CD8-positive, alpha-beta memory T cell (primary cell): ENCODE results near the gene SORCS2. TPM values are rescaled to one million over a fixed set of nuclear protein-coding genes. Genes with fewer than 3 reads are reported as not detected.

Source experiments
- CTCF ChIA-PET: fragments of 350-600 bp; sonication (Branson Sonifier 250); formaldehyde crosslinking; loops from one replicate; lab custom pipeline; 2021; ENCODE audit warnings: antibody characterized with exemption; lab: Charles Lee
- POLR2A ChIA-PET: fragments of 350-600 bp; sonication (Branson Sonifier 250); formaldehyde crosslinking; loops from one replicate; lab custom pipeline; 2021; ENCODE audit warnings: antibody characterized with exemption; lab: Charles Lee
- DNase-seq, 5 donors: peaks; one replicate each; pipeline versions ENCODE4 v3.0.0 to v3.0.0-alpha.2; 2020 to 2022; ENCODE audit warnings: mixed read lengths in 1 of 5
- H3K27ac ChIP-seq: one replicate; pipeline ENCODE4 v1.7.0; 2013; ENCODE audit warnings: low read depth, mild to moderate bottlenecking, low read length, moderate library complexity
- H3K27me3 ChIP-seq: 2 replicates; pipeline ENCODE4 v1.7.0; 2013; ENCODE audit warnings: low read length, mild to moderate bottlenecking; ENCODE audit not compliant: insufficient read depth, poor library complexity, severe bottlenecking
- H3K36me3 ChIP-seq: 2 replicates; pipeline ENCODE4 v1.7.0; 2013; ENCODE audit warnings: mild to moderate bottlenecking, low read length, moderate library complexity; ENCODE audit not compliant: insufficient read depth
- H3K4me1 ChIP-seq: 2 replicates; pipeline ENCODE4 v1.7.0; 2013; ENCODE audit warnings: mild to moderate bottlenecking, low read length, moderate library complexity; ENCODE audit not compliant: insufficient read depth
- H3K4me3 ChIP-seq: 2 replicates; pipeline ENCODE4 v1.7.0; 2013; ENCODE audit warnings: mild to moderate bottlenecking, low read length
- H3K9me3 ChIP-seq: 2 replicates; pipeline ENCODE4 v1.7.0; 2013; ENCODE audit warnings: mild to moderate bottlenecking, low read length
- H3K27ac Mint-ChIP-seq, 8 donors: one replicate each; pipeline ENCODE4 v1.8.0; 2020 to 2021; ENCODE audit warnings: mixed read lengths in 8 of 8, mild to moderate bottlenecking in 6 of 8, inconsistent platforms in 3 of 8, moderate library complexity in 3 of 8
- H3K27me3 Mint-ChIP-seq, 2 donors: one replicate each; pipeline ENCODE4 v1.8.0; 2020 to 2021; ENCODE audit warnings: mixed read lengths in 2 of 2, mild to moderate bottlenecking in 1 of 2, moderate library complexity in 1 of 2
- H3K36me3 Mint-ChIP-seq, 3 donors: one replicate each; pipeline ENCODE4 v1.8.0; 2020 to 2021; ENCODE audit warnings: mixed read lengths in 3 of 3, inconsistent platforms in 1 of 3, mild to moderate bottlenecking in 1 of 3
- H3K4me1 Mint-ChIP-seq, 3 donors: one replicate each; pipeline ENCODE4 v1.8.0; 2020 to 2021; ENCODE audit warnings: mixed read lengths in 3 of 3, inconsistent platforms in 1 of 3, mild to moderate bottlenecking in 1 of 3
- H3K4me3 Mint-ChIP-seq, 7 donors: one replicate each; pipeline ENCODE4 v1.8.0; 2020 to 2021; ENCODE audit warnings: mixed read lengths in 7 of 7, mild to moderate bottlenecking in 6 of 7, moderate library complexity in 4 of 7, inconsistent platforms in 2 of 7
- H3K9me3 Mint-ChIP-seq, 5 donors: one replicate each; pipeline ENCODE4 v1.8.0; 2020 to 2022; ENCODE audit warnings: mixed read lengths in 5 of 5, mild to moderate bottlenecking in 3 of 5, moderate library complexity in 2 of 5, inconsistent platforms in 1 of 5
- polyA plus RNA-seq: library from polyadenylated mRNA; unstranded; fragments of 300-500 nt; fragmentation: Illumina TruSeq; gene quantifications from one replicate; pipeline ENCODE4 v1.2.3, GENCODE V29; 2021
- total RNA-seq, 2 experiments: library from RNA; stranded (reverse); gene quantifications; one replicate each; pipeline ENCODE4 v1.2.3, GENCODE V29; 2021

SORCS2 gene
- total and polyA plus RNA-seq, 3 experiments from 2014 or later = not detected

GRCh38 chr4:7172508-7172907 is 19.8 kb upstream of the SORCS2 start:
- Histone ChIP-seq H3K27ac (no peak overlapping the region), H3K4me1 (no peaks in the 10 kb centered on the region), H3K9me3 (no peaks in the 10 kb centered on the region), H3K36me3 (no peaks in the 10 kb centered on the region), H3K27me3 (no peaks in the 10 kb centered on the region), H3K4me3 (no peak overlapping the region)
- Mint-ChIP-seq H3K4me3 (no peak overlapping the region), H3K27me3 (peaks cover 0 to 4% of the 10 kb centered on the region in 2 donors), H3K36me3 (no peaks in the 10 kb centered on the region), H3K27ac (no peak overlapping the region), H3K9me3 (no peaks in the 10 kb centered on the region), H3K4me1 (peaks cover 6 to 17% (median 8%) of the 10 kb centered on the region in 3 donors)
- DNase-seq = no peak
- POLR2A ChIA-PET = no interaction called here
- CTCF ChIA-PET = no interaction called here

- DNase-seq = no peak
- H3K36me3 Mint-ChIP-seq = no peaks in the 10 kb centered on the region
- Histone ChIP-seq H3K4me1 (no peaks in the 10 kb centered on the region), H3K9me3 (no peaks in the 10 kb centered on the region), H3K36me3 (no peaks in the 10 kb centered on the region), H3K27ac (no peak overlapping the region), H3K4me3 (no peak overlapping the region), H3K27me3 (no peaks in the 10 kb centered on the region)
- no peak overlapping the region for H3K27ac Mint-ChIP-seq
- no peaks in the 10 kb centered on the region for H3K9me3 Mint-ChIP-seq
- peaks cover 0 to 4% of the 10 kb centered on the region in 2 donors for H3K27me3 Mint-ChIP-seq
- ChIA-PET POLR2A (no interaction called here), CTCF (no interaction called here)
- H3K4me3 Mint-ChIP-seq = no peak overlapping the region
- H3K4me1 Mint-ChIP-seq = peaks cover 6 to 17% (median 7%) of the 10 kb centered on the region in 3 donors
Observed at GRCh38 chr4:7172946-7173345, 19.4 kb upstream of the SORCS2 start.

DNA sequence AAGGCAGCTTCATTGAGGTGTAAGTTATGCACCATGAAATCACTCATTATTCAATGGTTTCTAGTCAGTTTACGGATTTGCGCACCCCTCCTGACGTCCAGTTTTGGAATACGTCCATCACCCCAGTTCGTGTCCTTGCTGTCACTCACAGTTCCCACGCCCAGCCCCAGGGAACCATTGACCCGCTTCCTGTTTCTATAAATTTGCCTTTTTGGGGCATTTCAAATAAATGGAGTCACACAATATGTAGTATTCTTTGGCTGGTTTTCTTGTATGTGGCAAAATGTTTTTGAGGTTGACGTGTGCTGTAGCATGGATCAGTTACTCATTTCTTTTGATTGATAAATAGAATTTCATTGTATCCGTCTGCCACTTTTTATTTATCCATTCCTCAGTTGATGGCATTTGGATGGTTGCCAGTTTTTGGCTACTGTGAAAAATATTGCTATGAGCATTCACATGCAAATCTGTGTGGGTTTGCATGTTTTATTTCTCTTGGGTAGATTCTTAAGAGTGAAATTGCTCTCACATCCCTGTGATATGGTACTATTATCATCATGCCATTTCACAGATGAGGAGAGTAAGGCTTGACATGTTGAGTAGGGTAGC is 18.4 kb upstream of the SORCS2 start:
- POLR2A ChIA-PET = no interaction called here
- peaks cover 0 to 4% of the 10 kb centered on the region in 2 donors for H3K27me3 Mint-ChIP-seq

DNA sequence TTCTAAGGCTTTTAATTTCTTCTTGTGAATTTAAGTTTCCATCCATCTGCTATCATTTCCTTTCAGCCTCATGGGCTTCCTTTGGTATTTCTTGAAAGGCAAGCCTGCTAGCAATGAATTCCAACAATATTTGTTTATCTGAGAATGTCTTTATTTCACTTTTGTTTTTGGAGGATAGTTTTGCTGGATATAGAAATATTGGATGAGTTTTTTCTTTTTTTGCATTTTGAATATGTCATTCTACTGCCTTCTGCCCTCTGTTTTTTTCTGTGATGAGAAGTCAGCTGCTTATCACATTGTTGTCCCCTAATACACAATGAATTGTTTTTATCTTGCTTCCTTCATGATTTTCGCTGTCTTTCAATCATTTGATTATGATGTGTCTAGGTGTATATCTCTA is 13.2 kb upstream of the SORCS2 start:
- H3K4me1 Mint-ChIP-seq = peaks cover 0 to 8% (median 2%) of the 10 kb centered on the region in 3 donors
- no peak overlapping the region for H3K27ac Mint-ChIP-seq
- Histone ChIP-seq H3K27ac (no peak overlapping the region), H3K9me3 (peaks cover 6% of the 10 kb centered on the region), H3K4me1 (no peaks in the 10 kb centered on the region), H3K4me3 (no peak overlapping the region), H3K36me3 (no peaks in the 10 kb centered on the region), H3K27me3 (no peaks in the 10 kb centered on the region)
- no peak for DNase-seq
- CTCF ChIA-PET = no interaction called here
- H3K36me3 Mint-ChIP-seq = peaks cover 0 to 7% (median 2%) of the 10 kb centered on the region in 3 donors
- H3K4me3 Mint-ChIP-seq = no peak overlapping the region
- POLR2A ChIA-PET = no interaction called here
- peaks cover 6 to 8% of the 10 kb centered on the region in 2 donors for H3K27me3 Mint-ChIP-seq
- H3K9me3 Mint-ChIP-seq = peaks cover 8 to 11% (median 11%) of the 10 kb centered on the region in 5 donors

More for the DNA sequence above, 18.4 kb upstream of the SORCS2 start:
- Histone ChIP-seq H3K27me3 (no peaks in the 10 kb centered on the region), H3K4me3 (no peak overlapping the region), H3K9me3 (no peaks in the 10 kb centered on the region), H3K36me3 (no peaks in the 10 kb centered on the region), H3K27ac (no peak overlapping the region), H3K4me1 (no peaks in the 10 kb centered on the region)
- Mint-ChIP-seq H3K36me3 (no peaks in the 10 kb centered on the region), H3K4me1 (peaks cover 5 to 15% (median 5%) of the 10 kb centered on the region in 3 donors), H3K4me3 (no peak overlapping the region), H3K27ac (peak overlapping the region in 1 of 8 donors; percentile 44), H3K9me3 (peaks cover 0 to under 1% (median 0%) of the 10 kb centered on the region in 5 donors)
- CTCF ChIA-PET = no interaction called here
- DNase-seq = no peak

DNA sequence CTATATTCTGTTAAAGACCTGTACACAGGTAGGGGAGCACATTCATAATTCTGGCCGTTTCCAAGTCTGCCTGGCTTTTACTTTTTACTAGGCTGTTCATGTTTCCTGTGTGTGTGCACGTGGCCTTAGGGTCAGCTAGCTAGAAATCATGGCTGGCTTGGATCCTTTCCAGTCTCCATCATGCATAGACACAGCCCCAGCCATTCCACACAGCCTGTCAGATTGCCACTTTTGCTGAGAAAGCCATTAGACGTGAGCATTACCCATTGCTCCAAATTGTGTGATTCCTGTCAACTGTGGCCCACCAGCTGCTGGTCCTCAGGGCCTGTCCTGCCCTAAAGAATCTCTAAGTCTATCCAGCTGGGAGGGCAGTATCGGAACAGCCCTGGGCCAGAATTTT is 11.4 kb upstream of the SORCS2 start:
- Histone ChIP-seq H3K4me3 (no peak overlapping the region), H3K27ac (no peak overlapping the region), H3K4me1 (no peaks in the 10 kb centered on the region), H3K9me3 (peaks cover 6% of the 10 kb centered on the region), H3K36me3 (no peaks in the 10 kb centered on the region), H3K27me3 (no peaks in the 10 kb centered on the region)
- Mint-ChIP-seq H3K27ac (no peak overlapping the region), H3K36me3 (peaks cover 0 to 7% (median 2%) of the 10 kb centered on the region in 3 donors), H3K9me3 (peaks cover 8 to 11% (median 11%) of the 10 kb centered on the region in 5 donors), H3K27me3 (peaks cover 8% of the 10 kb centered on the region in 2 donors), H3K4me1 (peaks cover 0 to 8% (median 2%) of the 10 kb centered on the region in 3 donors), H3K4me3 (no peak overlapping the region)
- POLR2A ChIA-PET = no interaction called here
- CTCF ChIA-PET = no interaction called here
- no peak for DNase-seq

DNA sequence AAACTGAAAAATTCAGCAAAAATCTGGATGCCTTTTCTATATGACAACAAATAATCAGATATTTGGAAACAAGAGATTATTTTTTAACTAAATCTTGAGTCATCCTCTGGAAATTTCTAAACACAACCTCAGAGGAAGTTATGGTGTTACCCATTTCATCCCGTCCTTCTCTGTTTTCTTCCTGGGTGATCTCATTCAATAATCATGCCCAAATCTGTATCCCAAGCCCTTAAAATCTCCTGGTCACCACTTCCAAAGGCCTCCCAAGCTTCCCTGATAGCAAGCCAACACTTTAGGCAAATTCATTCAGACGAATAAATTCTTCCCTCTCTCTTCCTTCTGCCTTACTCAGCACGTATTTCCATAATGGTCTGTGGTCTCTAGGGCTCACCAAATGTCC is 9.7 kb upstream of the SORCS2 start:
- Mint-ChIP-seq H3K4me3 (no peak overlapping the region), H3K4me1 (peaks cover 0 to 8% (median 2%) of the 10 kb centered on the region in 3 donors), H3K36me3 (peaks cover 0 to 7% (median 2%) of the 10 kb centered on the region in 3 donors), H3K9me3 (peaks cover 8 to 11% (median 11%) of the 10 kb centered on the region in 5 donors), H3K27ac (no peak overlapping the region), H3K27me3 (peaks cover 10 to 17% of the 10 kb centered on the region in 2 donors)
- Histone ChIP-seq H3K36me3 (no peaks in the 10 kb centered on the region), H3K4me1 (no peaks in the 10 kb centered on the region), H3K27me3 (no peaks in the 10 kb centered on the region), H3K27ac (no peak overlapping the region), H3K4me3 (no peak overlapping the region), H3K9me3 (peaks cover 6% of the 10 kb centered on the region)
- no peak for DNase-seq
- ChIA-PET POLR2A (no interaction called here), CTCF (no interaction called here)

- ChIA-PET CTCF (no interaction called here), POLR2A (no interaction called here)
Observed at GRCh38 chr4:7183161-7183560, 9.2 kb upstream of the SORCS2 start.

DNA sequence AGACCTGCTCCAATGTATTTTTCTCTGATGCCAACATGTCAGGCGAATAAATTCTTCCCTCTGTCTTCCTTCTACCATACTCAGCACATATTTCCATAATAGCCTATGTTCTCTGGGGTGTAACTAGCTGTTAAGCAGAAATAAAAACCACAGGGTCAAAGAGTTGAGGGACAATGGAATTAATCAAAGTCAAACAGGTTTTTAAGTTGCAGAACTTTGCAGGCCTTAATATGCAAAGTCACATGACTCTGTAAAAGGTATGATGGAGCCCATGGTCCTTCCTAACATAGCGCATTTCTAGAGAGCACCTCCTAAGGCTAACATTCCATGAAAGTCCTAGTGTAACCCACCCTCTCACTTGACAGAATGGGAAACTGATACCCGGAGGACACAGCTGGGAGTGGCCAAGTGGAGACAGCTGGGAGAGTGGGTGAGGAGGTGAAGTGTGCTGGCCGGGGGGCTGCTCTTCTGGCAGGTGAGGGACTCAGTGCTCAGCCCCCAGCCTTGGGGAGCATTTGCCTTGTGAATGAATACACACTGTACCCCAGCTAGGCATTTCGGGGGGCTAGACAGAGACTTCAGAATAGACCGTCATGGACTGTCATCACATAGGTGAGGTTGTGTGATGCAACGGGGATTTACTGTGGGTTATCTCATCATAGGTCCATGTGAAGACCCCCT is 8.4 kb upstream of the SORCS2 start:
- no peak for DNase-seq
- ChIA-PET CTCF (no interaction called here), POLR2A (no interaction called here)
- no peak overlapping the region for H3K4me3 Mint-ChIP-seq
- Histone ChIP-seq H3K4me1 (no peaks in the 10 kb centered on the region), H3K27ac (no peak overlapping the region), H3K27me3 (no peaks in the 10 kb centered on the region), H3K9me3 (peaks cover 6% of the 10 kb centered on the region), H3K4me3 (no peak overlapping the region), H3K36me3 (no peaks in the 10 kb centered on the region)
- peaks cover 0 to 7% (median 2%) of the 10 kb centered on the region in 3 donors for H3K36me3 Mint-ChIP-seq
- peaks cover 10 to 22% of the 10 kb centered on the region in 2 donors for H3K27me3 Mint-ChIP-seq
- H3K27ac Mint-ChIP-seq = no peak overlapping the region
- H3K9me3 Mint-ChIP-seq = peaks cover 8 to 11% (median 11%) of the 10 kb centered on the region in 5 donors
- peaks cover 0 to 8% (median 2%) of the 10 kb centered on the region in 3 donors for H3K4me1 Mint-ChIP-seq

More at GRCh38 chr4:7183161-7183560, 9.2 kb upstream of the SORCS2 start:
- Mint-ChIP-seq H3K4me3 (no peak overlapping the region), H3K27me3 (peaks cover 10 to 18% of the 10 kb centered on the region in 2 donors), H3K9me3 (peaks cover 8 to 11% (median 11%) of the 10 kb centered on the region in 5 donors), H3K4me1 (peaks cover 0 to 8% (median 2%) of the 10 kb centered on the region in 3 donors), H3K27ac (peak overlapping the region in 1 of 8 donors; percentile 37), H3K36me3 (peaks cover 0 to 7% (median 2%) of the 10 kb centered on the region in 3 donors)
- no peak for DNase-seq
- no peak overlapping the region for H3K4me3 ChIP-seq
- H3K27ac ChIP-seq = no peak overlapping the region
- no peaks in the 10 kb centered on the region for H3K36me3 ChIP-seq
- H3K27me3 ChIP-seq = no peaks in the 10 kb centered on the region
- peaks cover 6% of the 10 kb centered on the region for H3K9me3 ChIP-seq
- H3K4me1 ChIP-seq = no peaks in the 10 kb centered on the region
